Measurements from ENCODE around the gene ADAP1.

The ADAP1 gene

DNA sequence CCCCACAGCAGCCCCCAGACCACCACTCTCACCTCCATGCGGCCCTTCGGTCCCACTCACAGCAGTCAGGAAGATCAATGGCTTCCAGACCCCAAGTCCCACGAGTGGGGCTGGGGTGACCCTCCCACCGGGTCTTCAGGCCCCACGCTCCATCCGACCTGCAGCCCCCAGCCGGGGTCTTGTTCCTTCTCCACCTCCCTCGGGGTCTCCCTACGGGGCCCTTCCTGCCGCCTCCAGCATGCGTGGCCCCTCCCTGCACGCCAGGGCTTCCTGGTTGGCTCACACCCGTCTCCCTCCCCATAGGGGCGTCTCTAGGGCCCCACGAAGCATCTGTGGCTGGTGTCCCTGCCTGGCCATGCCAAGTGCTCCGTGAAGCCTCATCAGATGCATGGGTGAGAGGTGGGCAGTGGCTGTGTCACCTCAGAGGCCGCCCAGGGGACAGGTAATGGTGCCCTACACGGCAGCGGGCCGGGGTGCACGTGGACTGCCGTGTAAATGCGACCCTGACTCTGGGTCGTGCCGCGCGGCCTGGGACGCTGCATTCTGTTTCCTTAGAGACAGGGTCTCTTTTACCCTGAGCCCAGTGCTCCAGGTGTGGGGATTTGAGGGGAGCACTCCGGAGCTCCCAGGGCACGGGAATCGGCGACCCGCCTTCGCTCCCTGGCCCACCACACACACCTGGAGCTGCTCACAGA, 19.9 kb downstream of the ADAP1 start:
- Histone ChIP-seq H3K27me3 (ENCODE audit: insufficient read depth, poor library complexity, severe bottlenecking) (no peaks in the 10 kb centered on the region), H3K27ac (replicated peaks) (no peak overlapping the region), H3K4me3 (replicated peaks; ENCODE audit: insufficient read depth, low read length) (no peak overlapping the region)
- DNase-seq (ENCODE audit: low read depth in 1 of 2, low spot score in 1 of 2), result no peak
- TF ChIP-seq, protein P1, sequence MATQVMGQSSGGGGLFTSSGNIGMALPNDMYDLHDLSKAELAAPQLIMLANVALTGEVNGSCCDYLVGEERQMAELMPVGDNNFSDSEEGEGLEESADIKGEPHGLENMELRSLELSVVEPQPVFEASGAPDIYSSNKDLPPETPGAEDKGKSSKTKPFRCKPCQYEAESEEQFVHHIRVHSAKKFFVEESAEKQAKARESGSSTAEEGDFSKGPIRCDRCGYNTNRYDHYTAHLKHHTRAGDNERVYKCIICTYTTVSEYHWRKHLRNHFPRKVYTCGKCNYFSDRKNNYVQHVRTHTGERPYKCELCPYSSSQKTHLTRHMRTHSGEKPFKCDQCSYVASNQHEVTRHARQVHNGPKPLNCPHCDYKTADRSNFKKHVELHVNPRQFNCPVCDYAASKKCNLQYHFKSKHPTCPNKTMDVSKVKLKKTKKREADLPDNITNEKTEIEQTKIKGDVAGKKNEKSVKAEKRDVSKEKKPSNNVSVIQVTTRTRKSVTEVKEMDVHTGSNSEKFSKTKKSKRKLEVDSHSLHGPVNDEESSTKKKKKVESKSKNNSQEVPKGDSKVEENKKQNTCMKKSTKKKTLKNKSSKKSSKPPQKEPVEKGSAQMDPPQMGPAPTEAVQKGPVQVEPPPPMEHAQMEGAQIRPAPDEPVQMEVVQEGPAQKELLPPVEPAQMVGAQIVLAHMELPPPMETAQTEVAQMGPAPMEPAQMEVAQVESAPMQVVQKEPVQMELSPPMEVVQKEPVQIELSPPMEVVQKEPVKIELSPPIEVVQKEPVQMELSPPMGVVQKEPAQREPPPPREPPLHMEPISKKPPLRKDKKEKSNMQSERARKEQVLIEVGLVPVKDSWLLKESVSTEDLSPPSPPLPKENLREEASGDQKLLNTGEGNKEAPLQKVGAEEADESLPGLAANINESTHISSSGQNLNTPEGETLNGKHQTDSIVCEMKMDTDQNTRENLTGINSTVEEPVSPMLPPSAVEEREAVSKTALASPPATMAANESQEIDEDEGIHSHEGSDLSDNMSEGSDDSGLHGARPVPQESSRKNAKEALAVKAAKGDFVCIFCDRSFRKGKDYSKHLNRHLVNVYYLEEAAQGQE (IDR thresholded peaks at IDR 0.05; ENCODE audit: insufficient replicate concordance, low read depth), result no peak
- TF ChIP-seq SPI1 (IDR thresholded peaks at IDR 0.05; ENCODE audit: borderline replicate concordance, low read depth) (no peak), POLR2AphosphoS5 (IDR thresholded peaks at IDR 0.05; ENCODE audit: low read depth) (no peak), GABPA (IDR thresholded peaks at IDR 0.05; ENCODE audit: low read depth) (no peak)
- TF ChIP-seq, protein P2, sequence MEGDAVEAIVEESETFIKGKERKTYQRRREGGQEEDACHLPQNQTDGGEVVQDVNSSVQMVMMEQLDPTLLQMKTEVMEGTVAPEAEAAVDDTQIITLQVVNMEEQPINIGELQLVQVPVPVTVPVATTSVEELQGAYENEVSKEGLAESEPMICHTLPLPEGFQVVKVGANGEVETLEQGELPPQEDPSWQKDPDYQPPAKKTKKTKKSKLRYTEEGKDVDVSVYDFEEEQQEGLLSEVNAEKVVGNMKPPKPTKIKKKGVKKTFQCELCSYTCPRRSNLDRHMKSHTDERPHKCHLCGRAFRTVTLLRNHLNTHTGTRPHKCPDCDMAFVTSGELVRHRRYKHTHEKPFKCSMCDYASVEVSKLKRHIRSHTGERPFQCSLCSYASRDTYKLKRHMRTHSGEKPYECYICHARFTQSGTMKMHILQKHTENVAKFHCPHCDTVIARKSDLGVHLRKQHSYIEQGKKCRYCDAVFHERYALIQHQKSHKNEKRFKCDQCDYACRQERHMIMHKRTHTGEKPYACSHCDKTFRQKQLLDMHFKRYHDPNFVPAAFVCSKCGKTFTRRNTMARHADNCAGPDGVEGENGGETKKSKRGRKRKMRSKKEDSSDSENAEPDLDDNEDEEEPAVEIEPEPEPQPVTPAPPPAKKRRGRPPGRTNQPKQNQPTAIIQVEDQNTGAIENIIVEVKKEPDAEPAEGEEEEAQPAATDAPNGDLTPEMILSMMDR (IDR thresholded peaks at IDR 0.05; ENCODE audit: insufficient read depth, low read length), result no peak

DNA sequence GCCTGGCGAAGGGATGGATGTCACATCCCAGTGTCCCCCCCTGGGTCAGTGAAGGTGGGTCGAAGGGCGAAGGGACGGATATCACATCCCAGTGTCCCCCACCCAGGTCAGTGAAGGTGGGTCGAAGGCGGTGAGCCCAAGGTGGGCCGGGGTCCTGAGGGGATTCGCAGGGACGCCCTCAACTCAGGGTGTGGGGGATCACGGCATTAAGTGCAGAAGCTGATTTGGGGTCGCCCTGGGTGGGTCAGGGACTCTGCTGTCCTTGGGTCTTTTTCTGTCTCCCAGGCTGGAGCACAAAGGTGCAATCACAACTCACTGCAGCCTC, 21.9 kb downstream of the ADAP1 start:
- no peaks in the 10 kb centered on the region for H3K27me3 ChIP-seq (ENCODE audit: insufficient read depth, poor library complexity, severe bottlenecking)
- no peak overlapping the region for H3K27ac ChIP-seq (replicated peaks)
- DNase-seq (ENCODE audit: low read depth in 1 of 2, low spot score in 1 of 2), result no peak
- TF ChIP-seq, protein P2 (IDR thresholded peaks at IDR 0.05; ENCODE audit: insufficient read depth, low read length), result no peak
- no peak for TF ChIP-seq GABPA (IDR thresholded peaks at IDR 0.05; ENCODE audit: low read depth)
- TF ChIP-seq, protein P1 (IDR thresholded peaks at IDR 0.05; ENCODE audit: insufficient replicate concordance, low read depth), result no peak
- TF ChIP-seq SPI1 (IDR thresholded peaks at IDR 0.05; ENCODE audit: borderline replicate concordance, low read depth), result no peak
- H3K4me3 ChIP-seq (replicated peaks; ENCODE audit: insufficient read depth, low read length), result no peak overlapping the region

DNA sequence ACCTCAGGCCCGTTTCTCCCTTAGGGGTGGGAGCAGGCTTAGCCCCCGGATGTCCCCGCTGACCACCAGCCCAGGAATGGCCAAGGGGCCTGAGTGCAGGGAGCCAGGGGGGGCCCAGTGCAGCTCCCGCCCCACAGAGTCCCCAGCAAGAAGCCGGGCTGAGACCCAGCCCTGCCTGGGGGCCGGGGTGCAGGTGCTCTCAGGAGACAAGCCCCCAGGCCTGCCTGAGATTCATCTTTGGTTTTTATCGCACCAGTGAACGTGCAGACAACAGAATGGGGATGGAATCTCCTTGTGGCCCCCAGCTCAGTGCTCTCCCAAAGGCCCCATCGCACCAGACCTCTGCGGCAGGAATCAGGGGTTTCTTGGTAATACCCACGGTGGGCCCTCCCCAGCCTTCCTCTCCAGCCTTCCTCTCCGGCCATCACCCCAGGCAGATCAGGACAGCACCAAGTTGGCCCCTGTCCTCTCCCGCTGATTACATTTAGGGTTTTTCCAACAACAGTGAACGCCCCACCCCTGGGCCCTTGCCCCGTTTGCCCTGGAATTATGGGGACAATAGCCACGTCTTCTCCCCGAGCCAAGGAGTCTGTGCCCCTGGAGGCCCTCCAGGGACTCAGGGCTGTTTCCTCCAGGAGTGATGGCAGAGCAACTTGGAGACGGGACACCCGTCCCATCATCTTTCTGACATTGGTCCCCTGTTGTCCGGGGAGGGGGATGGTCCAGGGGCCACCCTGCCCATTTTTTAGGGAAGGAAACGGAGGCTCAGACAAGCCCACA, 22.4 kb downstream of the ADAP1 start:
- H3K4me3 ChIP-seq (replicated peaks; ENCODE audit: insufficient read depth, low read length), result no peak overlapping the region
- no peaks in the 10 kb centered on the region for H3K27me3 ChIP-seq (ENCODE audit: insufficient read depth, poor library complexity, severe bottlenecking)
- no peak for DNase-seq (ENCODE audit: low read depth in 1 of 2, low spot score in 1 of 2)
- peak overlapping the region; percentile 46 for H3K27ac ChIP-seq (replicated peaks)
- TF ChIP-seq, protein P1 (IDR thresholded peaks at IDR 0.05; ENCODE audit: insufficient replicate concordance, low read depth), result no peak
- TF ChIP-seq SPI1 (IDR thresholded peaks at IDR 0.05; ENCODE audit: borderline replicate concordance, low read depth), result no peak
